ENCODE data around the gene OTUD5.

- TF ChIP-seq EZH2 (IDR thresholded peaks at IDR 0.05; ENCODE audit: insufficient read depth, poor library complexity, severe bottlenecking) (no peak), EZH2phosphoT487 (IDR thresholded peaks at IDR 0.05; ENCODE audit: insufficient read depth, low read depth) (no peak)
Observed at GRCh38 chrX:48919947-48920717, 37.3 kb downstream of the OTUD5 start.

Data from GM23248 (cell line).